ENCODE results near the gene FMOD.
A peak's percentile ranks its signal among the peaks of the same experiment; 100 is the strongest.

FMOD gene

DNA sequence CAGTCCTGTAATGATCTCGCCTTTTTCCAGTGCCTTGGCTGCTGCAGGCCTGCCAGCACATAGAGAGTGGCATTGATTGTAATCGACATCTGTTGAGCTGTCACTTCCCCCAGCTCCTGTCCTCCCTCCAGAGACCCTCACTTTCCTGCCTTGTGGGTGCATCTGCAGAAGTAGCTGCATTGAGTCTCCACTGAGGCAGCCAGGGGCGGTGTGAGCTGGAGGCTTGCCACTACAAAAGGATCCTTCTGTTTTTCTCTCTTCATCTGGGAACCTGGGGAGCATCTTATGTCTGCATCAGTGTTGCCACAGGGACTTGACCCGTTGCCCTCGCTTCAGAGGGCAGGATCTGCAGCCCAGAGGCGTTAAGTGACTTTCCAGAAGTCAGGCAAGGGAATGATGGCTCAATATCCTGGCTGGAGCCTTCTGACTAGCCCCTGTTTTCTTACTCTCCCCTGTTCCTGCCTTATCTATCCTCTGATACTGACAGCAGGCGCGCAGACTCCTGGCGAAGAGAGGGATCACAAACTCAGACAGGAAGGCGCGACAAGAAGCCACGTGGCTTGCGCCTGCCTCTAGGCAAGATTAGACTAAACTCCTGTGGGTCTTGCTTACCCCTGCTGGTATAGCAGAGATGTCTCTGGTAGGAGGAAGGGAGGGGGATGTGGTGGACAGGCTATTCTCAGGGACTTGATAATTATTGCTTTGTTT, 13.3 kb upstream of the FMOD start:
- no peak for DNase-seq (ENCODE audit: low read depth)
- TF ChIP-seq CTCF (IDR thresholded peaks at IDR 0.05; ENCODE audit: insufficient read depth, low read depth, low read length, missing control alignments) = no peak

DNA sequence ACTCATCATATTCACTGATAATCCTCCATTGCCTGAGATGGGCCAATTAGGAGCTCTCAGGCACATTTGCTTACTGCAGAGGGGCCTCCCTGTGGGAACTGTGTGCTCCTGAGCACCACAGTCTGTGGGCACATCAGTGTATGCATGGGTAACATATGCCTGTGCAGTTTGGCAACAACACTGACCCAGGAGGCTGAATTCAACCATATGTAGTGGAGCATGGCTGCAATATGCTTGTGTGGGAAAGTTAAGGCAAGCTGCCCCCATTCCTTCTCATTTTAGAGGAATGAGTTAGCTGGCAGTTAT, 11.8 kb upstream of the FMOD start:
- DNase-seq (ENCODE audit: low read depth) = no peak
- TF ChIP-seq CTCF (IDR thresholded peaks at IDR 0.05; ENCODE audit: insufficient read depth, low read depth, low read length, missing control alignments) = no peak
- H3K4me3 ChIP-seq (ENCODE audit: low read length) = no peak overlapping the region

More for the DNA sequence above, 13.3 kb upstream of the FMOD start:
- no peak overlapping the region for H3K4me3 ChIP-seq (ENCODE audit: low read length)

DNA sequence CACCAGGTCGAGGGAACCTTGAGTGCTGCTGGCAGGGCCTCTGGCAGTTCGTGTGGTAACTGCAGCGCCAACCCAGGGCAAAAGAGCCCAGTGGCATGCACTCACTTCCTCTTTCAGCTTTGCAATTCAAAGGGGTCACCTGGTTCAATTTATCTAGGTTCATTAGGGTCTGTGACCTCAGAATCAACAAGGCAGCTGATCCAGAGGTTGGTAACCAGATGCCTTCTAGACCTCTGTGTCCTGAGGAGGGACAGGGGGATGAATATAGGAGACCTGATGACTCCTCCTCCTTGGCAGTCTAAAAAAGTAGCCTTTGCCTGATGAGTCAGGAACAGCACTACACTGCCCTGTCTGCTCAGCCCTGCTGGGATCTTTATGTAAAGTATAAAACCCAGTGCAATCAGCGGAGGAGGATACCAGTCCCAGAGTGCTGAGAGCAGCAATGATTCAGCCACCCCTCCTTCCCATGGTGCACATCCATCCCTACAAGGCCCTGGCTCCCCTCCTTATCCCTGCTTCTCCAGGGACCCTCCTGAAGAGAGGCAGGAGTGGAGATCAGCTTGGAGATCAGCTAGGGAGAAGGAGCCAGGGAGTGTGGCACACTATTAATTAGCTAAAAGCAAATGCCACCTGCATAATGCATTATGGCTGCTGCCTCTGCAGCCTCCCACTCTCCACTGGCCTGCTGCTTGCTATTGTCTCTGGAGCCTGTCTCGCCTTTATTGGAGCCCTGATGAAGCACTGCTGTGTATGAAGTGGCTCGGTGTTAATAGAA, 11.2 kb upstream of the FMOD start:
- H3K4me3 ChIP-seq (ENCODE audit: low read length) = no peak overlapping the region
- TF ChIP-seq CTCF (IDR thresholded peaks at IDR 0.05; ENCODE audit: insufficient read depth, low read depth, low read length, missing control alignments) = no peak
- DNase-seq (ENCODE audit: low read depth) = peak; percentile 49

- no peak for TF ChIP-seq CTCF (IDR thresholded peaks at IDR 0.05; ENCODE audit: insufficient read depth, low read depth, low read length, missing control alignments)
- H3K4me3 ChIP-seq (ENCODE audit: low read length) = no peak overlapping the region
- no peak for DNase-seq (ENCODE audit: low read depth)
Observed at GRCh38 chr1:203360547-203361185, 9.7 kb upstream of the FMOD start.

GRCh38 chr1:203359010-203359571, 8.2 kb upstream of the FMOD start:
- no peak for TF ChIP-seq CTCF (IDR thresholded peaks at IDR 0.05; ENCODE audit: insufficient read depth, low read depth, low read length, missing control alignments)
- no peak overlapping the region for H3K4me3 ChIP-seq (ENCODE audit: low read length)
- no peak for DNase-seq (ENCODE audit: low read depth)

DNA sequence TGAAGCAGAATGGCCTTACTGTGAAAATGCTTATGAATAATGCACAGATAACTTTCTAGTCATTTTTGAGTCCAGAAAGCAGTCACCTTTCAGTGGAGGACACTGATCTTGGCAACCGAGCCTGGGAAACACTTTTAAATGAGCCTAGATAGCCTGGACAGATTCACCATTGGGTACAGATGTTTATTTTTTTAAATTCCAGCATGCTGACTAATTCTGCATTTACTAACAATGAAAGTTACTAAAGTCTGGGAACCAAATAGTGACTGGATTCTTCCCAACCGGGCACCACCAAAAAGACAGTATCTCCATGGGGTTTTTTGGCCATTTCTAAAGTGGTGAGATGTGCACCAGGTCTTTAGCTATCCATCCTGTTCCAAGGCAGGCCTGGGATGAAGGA, 3.3 kb upstream of the FMOD start:
- no peak for TF ChIP-seq CTCF (IDR thresholded peaks at IDR 0.05; ENCODE audit: insufficient read depth, low read depth, low read length, missing control alignments)
- H3K4me3 ChIP-seq (ENCODE audit: low read length) = no peak overlapping the region
- no peak for DNase-seq (ENCODE audit: low read depth)

Data from epithelial cell of esophagus (primary cell).